Left ventricle myocardium inferior (tissue), 1 donor: ENCODE results near the gene TRIP12. TPM values are rescaled to one million over a fixed set of nuclear protein-coding genes. Genes with fewer than 3 reads are reported as not detected.

ENCODE experiments used
- DNase-seq: peaks from one replicate; pipeline ENCODE4 v3.0.0-alpha.2; 2020
- H3K27ac ChIP-seq: fragments of 200-600 bp; replicated peaks from 2 replicates; pipeline ENCODE4 v1.8.0; 2021
- H3K27me3 ChIP-seq: fragments of 200-600 bp; 2 replicates; pipeline ENCODE4 v1.8.0; 2021; ENCODE audit warnings: low read depth
- H3K36me3 ChIP-seq: fragments of 200-600 bp; 2 replicates; pipeline ENCODE4 v1.8.0; 2021
- H3K4me1 ChIP-seq: fragments of 200-600 bp; 2 replicates; pipeline ENCODE4 v1.8.0; 2021
- H3K4me3 ChIP-seq: fragments of 200-600 bp; 2 replicates; pipeline ENCODE4 v1.8.0; 2021; ENCODE audit warnings: mild to moderate bottlenecking, moderate library complexity
- H3K9me3 ChIP-seq: fragments of 200-600 bp; replicated peaks from 2 replicates; pipeline ENCODE4 v1.8.0; 2021
- CTCF ChIP-seq: fragments of 200-600 bp; IDR thresholded peaks from 2 replicates; pipeline ENCODE4 v1.8.0; 2021; ENCODE audit warnings: antibody characterized with exemption, mild to moderate bottlenecking, borderline replicate concordance
- intact Hi-C: fragments of 100-400 bp; cut with micrococcal nuclease; formaldehyde crosslinking; loops from one replicate; pipeline ENCODE4 v1.11.0; 2022
- total RNA-seq: library from RNA; stranded (reverse); fragmentation: NEBNext Ultra II Directional; extraction: Animal tissue kit (Norgen Biotek cat#: 25700); gene quantifications from one replicate; pipeline ENCODE4 v1.2.1, GENCODE V29; 2021
- donor health status: DM: no; HTN: yes; CAD: no; lungs with severe emphysema.

The TRIP12 gene
- total RNA-seq, 1 donor from 2014 or later, result 194 TPM

DNA sequence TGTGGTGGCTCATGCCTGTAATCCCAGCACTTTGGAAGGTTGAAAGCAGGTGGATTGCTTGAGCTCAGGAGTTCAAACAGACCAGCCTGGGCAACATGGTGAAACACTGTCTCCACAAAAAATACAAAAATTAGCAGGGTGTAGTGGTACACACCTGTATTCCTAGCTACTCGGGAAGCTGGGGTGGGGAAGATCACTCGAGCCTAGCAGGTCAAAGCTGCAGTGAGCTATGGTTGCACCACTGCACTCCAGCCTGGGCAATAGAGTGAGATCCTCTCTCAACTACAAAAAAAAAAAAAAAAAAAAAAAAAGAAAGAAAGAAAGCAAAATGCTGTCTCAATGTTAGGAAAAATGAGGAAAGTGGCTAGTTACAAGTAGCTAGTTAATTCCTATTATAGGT is 56.8 kb downstream of the TRIP12 start:
- Histone ChIP-seq H3K27ac (no peak overlapping the region), H3K36me3 (peaks cover 6% of the 10 kb centered on the region), H3K9me3 (no peaks in the 10 kb centered on the region), H3K4me3 (no peak overlapping the region), H3K27me3 (no peaks in the 10 kb centered on the region), H3K4me1 (peaks cover 51% of the 10 kb centered on the region)
- DNase-seq, result no peak
- intact Hi-C loops, result no loop called here
- no peak for TF ChIP-seq CTCF

DNA sequence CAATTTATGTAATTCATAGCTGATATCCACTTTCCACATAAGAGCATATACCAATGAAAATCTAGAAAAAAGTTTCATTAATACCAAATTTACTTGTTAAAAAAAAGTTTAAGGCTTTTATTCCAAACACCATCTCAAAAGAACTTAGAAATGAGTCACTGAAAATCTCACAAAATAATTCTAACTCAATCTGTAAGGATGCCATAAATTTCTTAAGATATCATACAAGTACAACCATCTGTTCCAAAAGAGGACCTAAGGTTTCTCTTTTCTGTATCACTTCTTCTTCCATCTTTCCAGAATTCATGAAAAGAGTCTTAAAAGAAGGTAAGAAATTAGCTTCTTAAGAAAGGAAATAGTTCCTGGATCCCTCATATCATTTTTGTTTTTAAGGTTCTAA is 60.4 kb downstream of the TRIP12 start:
- DNase-seq, result no peak
- H3K27ac ChIP-seq, result no peak overlapping the region
- TF ChIP-seq CTCF, result no peak

GRCh38 chr2:229860334-229860733 is 61.5 kb downstream of the TRIP12 start:
- Histone ChIP-seq H3K27me3 (no peaks in the 10 kb centered on the region), H3K4me3 (no peak overlapping the region), H3K27ac (no peak overlapping the region), H3K36me3 (peaks cover 31% of the 10 kb centered on the region), H3K9me3 (no peaks in the 10 kb centered on the region), H3K4me1 (peaks cover 41% of the 10 kb centered on the region)
- intact Hi-C loops, result no loop called here
- DNase-seq, result no peak
- TF ChIP-seq CTCF, result no peak

More for the DNA sequence above, 60.4 kb downstream of the TRIP12 start:
- Histone ChIP-seq H3K36me3 (peaks cover 27% of the 10 kb centered on the region), H3K27me3 (no peaks in the 10 kb centered on the region), H3K4me1 (peaks cover 36% of the 10 kb centered on the region), H3K9me3 (no peaks in the 10 kb centered on the region), H3K4me3 (no peak overlapping the region)
- intact Hi-C loops, result no loop called here

- no peak for DNase-seq
- H3K4me3 ChIP-seq, result no peak overlapping the region
- peaks cover 32% of the 10 kb centered on the region for H3K4me1 ChIP-seq
- intact Hi-C loops, result no loop called here
- peaks cover 31% of the 10 kb centered on the region for H3K36me3 ChIP-seq
- no peak for TF ChIP-seq CTCF
- H3K27ac ChIP-seq, result no peak overlapping the region
- no peaks in the 10 kb centered on the region for H3K27me3 ChIP-seq
- H3K9me3 ChIP-seq, result no peaks in the 10 kb centered on the region
These were observed 63.5 kb downstream of the TRIP12 start for GRCh38 chr2:229858351-229858750.

GRCh38 chr2:229857634-229858033 is 64.2 kb downstream of the TRIP12 start:
- intact Hi-C loops, result no loop called here
- Histone ChIP-seq H3K27ac (no peak overlapping the region), H3K4me3 (no peak overlapping the region), H3K27me3 (no peaks in the 10 kb centered on the region), H3K4me1 (peaks cover 39% of the 10 kb centered on the region), H3K36me3 (peaks cover 31% of the 10 kb centered on the region), H3K9me3 (no peaks in the 10 kb centered on the region)
- no peak for DNase-seq
- no peak for TF ChIP-seq CTCF

- intact Hi-C loops, result no loop called here
- no peak overlapping the region for H3K27ac ChIP-seq
- H3K27me3 ChIP-seq, result no peaks in the 10 kb centered on the region
- DNase-seq, result no peak
- no peak overlapping the region for H3K4me3 ChIP-seq
- peaks cover 49% of the 10 kb centered on the region for H3K4me1 ChIP-seq
- no peaks in the 10 kb centered on the region for H3K9me3 ChIP-seq
- TF ChIP-seq CTCF, result no peak
- H3K36me3 ChIP-seq, result peaks cover 31% of the 10 kb centered on the region
These were observed 65.4 kb downstream of the TRIP12 start for GRCh38 chr2:229856413-229856812.
